LNCaP clone FGC (cell line): Measurements from ENCODE around the gene KRT3.

Experiments used
- DNase-seq: peaks from one replicate; pipeline ENCODE4 v3.0.0-alpha.2; 2011; ENCODE audit warnings: low read depth
- H3K4me3 ChIP-seq: 2 replicates; pipeline ENCODE4 v1.5.1; 2011; ENCODE audit warnings: mild to moderate bottlenecking, low read depth, low read length, control low read depth
- TF ChIP-seq, protein P1 (sequence below): IDR thresholded peaks from 2 replicates; pipeline ENCODE4 v1.5.1; 2012; ENCODE audit warnings: mild to moderate bottlenecking; ENCODE audit not compliant: control insufficient read depth, insufficient read depth; ENCODE audit errors: extremely low read depth

KRT3 gene

DNA sequence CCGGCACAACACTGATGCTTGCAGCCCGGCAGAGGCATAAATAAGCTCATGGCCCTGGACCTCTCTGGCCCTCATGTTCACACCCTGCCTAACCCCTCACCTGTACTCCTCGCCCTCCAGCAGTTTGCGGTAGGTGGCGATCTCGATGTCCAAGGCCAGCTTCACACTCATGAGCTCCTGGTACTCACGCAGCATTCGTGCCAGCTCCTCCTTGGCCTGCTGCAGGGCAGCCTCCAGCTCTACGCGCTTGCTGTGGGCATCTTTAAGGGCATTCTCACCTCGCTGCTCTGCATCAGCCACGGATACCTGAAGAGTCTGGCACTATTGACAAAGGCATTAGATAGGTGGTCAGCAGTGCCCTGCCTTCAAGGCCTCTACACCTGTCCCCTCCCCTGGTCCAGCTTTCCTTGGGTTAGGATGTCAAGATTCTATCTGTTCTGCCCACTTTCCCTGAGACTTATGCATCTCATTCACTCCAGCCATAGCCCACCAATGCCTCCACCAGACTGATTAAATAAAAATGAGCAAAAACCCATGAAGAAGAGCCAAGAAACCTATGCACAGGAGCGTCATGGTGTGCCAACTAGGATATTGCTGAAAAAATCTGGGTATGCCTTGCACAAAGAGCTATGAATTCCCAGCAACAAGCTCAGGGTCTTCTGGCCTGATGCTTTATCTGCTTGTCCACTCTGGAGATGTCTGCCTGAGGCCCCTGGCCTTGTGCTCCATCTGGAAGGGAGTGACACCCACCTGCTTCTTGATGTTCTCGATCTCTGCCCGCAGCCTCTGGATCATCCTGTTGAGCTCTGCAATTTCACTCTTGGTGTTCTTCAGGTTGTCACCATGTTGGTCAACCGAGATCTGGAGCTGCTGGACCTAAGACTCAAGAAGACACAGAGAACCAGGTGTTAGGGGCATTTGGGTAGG, 11.9 kb upstream of the KRT3 start:
- TF ChIP-seq, protein P1, sequence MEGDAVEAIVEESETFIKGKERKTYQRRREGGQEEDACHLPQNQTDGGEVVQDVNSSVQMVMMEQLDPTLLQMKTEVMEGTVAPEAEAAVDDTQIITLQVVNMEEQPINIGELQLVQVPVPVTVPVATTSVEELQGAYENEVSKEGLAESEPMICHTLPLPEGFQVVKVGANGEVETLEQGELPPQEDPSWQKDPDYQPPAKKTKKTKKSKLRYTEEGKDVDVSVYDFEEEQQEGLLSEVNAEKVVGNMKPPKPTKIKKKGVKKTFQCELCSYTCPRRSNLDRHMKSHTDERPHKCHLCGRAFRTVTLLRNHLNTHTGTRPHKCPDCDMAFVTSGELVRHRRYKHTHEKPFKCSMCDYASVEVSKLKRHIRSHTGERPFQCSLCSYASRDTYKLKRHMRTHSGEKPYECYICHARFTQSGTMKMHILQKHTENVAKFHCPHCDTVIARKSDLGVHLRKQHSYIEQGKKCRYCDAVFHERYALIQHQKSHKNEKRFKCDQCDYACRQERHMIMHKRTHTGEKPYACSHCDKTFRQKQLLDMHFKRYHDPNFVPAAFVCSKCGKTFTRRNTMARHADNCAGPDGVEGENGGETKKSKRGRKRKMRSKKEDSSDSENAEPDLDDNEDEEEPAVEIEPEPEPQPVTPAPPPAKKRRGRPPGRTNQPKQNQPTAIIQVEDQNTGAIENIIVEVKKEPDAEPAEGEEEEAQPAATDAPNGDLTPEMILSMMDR: no peak
- no peak overlapping the region for H3K4me3 ChIP-seq
- DNase-seq: no peak

DNA sequence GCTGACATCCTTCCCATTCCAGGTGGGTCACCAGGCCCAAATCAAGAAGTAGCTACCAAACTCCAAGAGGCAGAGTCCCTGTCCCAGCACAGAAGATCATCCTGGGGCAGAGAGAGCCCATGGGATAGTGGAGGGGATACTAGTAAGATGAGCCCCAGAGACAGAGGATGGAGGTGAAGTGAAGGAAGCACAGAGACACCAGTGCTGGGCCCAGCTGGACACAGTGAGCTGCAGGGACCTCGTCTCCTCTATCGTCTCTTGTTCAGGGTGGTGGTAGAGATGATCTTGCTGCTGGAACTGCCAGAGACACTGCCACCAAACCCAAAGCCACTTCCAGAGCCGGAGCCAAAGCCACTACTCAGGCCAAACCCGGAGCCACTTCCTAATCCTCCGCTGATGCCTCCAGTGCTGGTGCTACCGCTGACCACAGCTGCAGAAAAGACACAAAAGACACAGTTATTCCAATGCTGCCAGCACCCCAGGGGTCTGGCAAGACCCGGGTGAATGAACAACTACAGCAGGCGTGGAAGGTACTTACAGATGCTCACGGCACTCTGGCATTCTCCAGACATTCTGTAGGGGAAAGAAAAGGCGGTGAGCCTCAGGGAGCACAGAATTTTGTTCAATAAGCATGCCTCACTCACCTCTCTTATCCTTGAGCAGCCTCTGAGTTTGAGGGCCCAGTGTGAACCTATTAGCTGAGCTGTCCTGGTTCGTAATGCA, 11.1 kb upstream of the KRT3 start:
- TF ChIP-seq, protein P1: no peak
- H3K4me3 ChIP-seq: no peak overlapping the region
- no peak for DNase-seq

DNA sequence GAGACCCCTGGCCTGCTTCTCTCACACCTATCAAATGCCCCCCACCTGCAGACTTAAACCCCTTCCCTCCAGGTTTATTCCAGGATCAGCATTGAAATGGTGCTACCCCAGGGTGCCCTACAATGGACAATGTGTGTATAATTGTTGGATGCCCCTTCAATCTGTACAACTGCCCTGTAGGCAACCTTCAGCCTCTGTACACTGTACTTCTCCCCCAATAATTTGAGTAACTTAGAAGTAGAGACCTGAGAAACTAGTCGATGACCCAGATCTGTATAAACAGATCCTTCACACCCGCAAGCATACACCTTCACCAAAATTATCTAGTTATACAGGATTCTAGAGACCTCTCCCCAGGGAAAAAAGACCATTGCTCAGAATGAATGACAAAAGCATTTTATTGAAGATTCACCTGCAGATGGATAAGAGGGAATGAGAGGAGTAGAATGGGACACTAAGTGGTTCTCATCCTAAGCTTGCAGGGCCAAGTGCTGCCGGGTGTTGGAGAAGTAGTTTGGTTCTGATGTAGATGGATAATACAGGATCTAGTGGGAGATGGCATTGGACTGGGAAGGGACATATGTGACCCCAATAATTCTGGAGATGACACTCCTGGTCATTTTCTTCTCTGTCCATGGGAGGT, 10.4 kb upstream of the KRT3 start:
- no peak for DNase-seq
- TF ChIP-seq, protein P1: no peak
- no peak overlapping the region for H3K4me3 ChIP-seq

DNA sequence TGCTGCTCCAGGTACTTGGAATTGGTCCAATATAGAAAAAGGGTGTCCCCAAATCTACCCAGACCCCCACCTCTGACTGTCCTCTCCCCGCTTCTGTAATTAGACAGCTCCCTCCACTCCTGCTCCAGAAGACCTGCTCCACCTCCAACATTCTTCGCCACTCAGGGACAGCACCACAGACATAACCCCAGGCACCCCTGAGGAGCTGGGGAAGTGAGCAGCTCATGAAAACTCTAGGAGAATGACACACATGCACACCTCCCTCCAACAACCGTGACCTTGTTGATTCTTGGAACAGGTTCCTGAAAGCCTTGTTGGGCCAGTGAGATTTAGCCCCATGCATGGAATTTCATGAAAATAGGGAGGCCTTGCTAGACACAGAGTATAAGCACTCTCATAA, 9.8 kb upstream of the KRT3 start:
- TF ChIP-seq, protein P1: no peak
- H3K4me3 ChIP-seq: no peak overlapping the region
- no peak for DNase-seq

DNA sequence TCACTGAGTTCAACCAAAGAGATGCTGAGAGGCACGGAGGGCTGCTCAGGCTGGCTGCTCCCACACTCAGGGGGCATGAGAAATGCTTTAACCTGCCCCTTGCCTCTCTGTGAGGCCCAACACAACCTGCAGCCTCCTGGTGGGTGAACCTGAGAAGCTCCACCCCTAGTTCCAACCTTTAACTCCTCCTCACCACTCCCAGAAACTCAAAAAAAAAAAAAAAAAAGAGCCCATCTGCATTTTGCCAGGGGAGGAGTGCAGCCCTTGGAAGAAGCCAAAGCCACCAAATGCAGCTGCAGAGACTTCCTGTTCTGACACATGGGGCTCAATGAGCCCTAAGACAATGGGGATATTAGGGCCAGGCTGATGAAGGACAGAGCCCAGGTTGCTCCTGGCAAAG, 9.1 kb upstream of the KRT3 start:
- H3K4me3 ChIP-seq: no peak overlapping the region
- no peak for DNase-seq
- TF ChIP-seq, protein P1: no peak

DNA sequence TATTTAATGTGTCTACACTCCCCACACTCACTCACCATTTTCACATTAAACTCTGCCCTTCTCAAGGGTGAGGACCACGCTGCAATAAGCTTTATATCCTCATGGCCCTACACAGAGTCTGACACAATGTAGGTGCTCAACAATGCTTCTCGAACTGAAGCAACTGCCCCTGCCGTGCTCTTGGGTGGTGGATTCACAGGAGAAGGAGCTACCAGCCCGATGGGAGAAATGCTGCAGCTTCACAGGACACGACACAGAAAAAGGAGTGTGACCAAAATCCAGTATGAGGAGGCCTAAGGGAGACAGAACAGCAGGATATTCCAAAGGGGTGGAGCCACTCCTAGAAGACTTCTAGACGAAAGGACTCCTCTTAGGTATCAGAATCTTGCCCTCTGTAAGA, 6.5 kb upstream of the KRT3 start:
- H3K4me3 ChIP-seq: no peak overlapping the region
- no peak for DNase-seq
- TF ChIP-seq, protein P1: no peak
